ENCODE measurements around the gene GADD45A.

DNA sequence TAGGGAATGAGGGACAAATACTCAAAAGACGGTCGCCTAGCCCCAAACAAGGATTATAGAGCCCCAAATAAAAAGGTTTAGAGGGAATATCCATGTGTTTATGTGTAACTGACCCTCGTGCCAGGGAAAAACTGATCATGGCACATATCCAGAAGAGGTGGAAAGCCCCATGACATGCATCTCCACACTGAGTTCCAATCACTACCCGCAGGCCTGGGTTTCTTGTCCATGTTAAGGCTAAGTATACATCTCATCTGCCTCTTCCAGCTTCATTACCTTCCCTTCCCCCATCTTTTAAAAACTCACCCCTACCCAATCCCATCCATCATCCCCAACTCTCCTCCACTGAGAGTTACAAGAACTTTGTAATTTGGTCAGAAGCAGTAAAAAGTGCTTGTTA is 15.2 kb downstream of the GADD45A start:
- TF ChIP-seq, protein P1, sequence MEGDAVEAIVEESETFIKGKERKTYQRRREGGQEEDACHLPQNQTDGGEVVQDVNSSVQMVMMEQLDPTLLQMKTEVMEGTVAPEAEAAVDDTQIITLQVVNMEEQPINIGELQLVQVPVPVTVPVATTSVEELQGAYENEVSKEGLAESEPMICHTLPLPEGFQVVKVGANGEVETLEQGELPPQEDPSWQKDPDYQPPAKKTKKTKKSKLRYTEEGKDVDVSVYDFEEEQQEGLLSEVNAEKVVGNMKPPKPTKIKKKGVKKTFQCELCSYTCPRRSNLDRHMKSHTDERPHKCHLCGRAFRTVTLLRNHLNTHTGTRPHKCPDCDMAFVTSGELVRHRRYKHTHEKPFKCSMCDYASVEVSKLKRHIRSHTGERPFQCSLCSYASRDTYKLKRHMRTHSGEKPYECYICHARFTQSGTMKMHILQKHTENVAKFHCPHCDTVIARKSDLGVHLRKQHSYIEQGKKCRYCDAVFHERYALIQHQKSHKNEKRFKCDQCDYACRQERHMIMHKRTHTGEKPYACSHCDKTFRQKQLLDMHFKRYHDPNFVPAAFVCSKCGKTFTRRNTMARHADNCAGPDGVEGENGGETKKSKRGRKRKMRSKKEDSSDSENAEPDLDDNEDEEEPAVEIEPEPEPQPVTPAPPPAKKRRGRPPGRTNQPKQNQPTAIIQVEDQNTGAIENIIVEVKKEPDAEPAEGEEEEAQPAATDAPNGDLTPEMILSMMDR (IDR thresholded peaks at IDR 0.05): no peak
- no peak for TF ChIP-seq MXI1 (IDR thresholded peaks at IDR 0.05; ENCODE audit: low read depth, low read length)

Data from SK-N-SH (cell line).